NCI-H2227 (cell line): ENCODE measurements around the gene PCDHGA5.
"Not testable (repeated sequence)": the region's sequence is repeated elsewhere in the genome, so short reads cannot be mapped to it uniquely, and the experiment has no call there.

Experiments
- DNase-seq: peaks from one replicate; lab custom pipeline; 2025; ENCODE audit not compliant: unreplicated experiment; lab: John Stamatoyannopoulos, UW

The PCDHGA5 gene

DNA sequence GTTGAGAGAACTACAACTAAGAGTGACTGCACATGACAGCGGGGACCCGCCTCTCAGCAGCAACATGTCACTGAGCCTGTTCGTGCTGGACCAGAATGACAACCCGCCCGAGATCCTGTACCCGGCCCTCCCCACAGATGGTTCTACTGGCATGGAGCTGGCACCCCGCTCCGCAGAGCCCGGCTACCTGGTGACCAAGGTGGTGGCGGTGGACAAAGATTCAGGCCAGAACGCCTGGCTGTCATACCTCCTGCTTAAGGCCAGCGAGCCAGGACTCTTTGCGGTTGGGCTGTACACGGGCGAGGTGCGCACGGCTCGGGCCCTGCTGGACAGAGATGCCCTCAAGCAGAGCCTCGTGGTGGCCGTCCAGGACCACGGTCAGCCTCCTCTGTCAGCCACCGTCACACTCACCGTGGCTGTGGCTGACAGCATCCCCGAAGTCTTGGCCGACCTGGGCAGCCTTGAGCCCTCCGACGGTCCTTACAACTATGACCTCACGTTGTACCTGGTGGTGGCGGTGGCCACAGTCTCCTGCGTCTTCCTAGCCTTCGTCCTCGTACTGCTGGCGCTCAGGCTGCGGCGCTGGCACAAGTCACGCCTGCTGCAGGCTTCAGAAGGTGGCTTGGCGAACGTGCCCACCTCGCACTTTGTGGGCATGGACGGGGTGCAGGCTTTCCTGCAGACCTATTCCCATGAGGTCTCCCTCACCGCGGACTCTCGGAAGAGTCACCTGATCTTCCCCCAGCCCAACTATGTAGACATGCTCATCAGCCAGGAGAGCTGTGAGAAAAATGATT is 20.7 kb downstream of the PCDHGA5 start:
- no peak for DNase-seq

DNA sequence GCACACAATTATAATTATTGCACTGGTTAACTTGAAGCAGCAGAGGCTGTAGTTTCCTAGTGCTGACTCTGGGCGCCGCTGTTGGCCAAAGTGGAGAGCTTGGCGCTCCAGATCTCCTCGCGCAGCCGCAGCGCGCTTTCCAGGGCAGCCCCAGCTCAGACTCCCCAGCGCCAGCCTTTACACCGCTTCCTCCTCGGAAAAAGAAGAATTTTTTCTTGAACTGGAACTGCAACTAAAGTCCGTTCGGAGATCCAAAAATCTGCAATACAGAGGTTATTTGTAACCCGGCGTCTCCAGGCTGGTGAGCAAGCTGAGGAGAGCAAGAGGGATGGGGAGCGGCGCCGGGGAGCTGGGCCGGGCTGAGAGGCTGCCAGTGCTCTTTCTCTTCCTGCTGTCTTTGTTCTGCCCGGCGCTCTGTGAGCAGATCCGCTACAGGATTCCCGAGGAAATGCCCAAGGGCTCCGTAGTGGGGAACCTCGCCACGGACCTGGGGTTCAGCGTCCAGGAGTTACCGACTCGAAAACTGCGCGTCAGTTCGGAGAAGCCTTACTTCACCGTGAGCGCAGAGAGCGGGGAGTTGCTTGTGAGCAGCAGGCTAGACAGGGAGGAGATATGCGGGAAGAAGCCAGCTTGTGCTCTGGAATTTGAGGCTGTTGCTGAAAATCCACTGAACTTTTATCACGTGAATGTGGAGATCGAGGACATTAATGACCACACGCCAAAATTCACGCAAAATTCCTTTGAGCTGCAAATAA is 23.8 kb downstream of the PCDHGA5 start, which contains the start of gene PCDHGB4:
PCDHGB4 (plus strand) TSS at position 142 of the 755 bp plus-strand sequence; CDS start at position 329, 187 bp downstream.
- DNase-seq: not testable (repeated sequence)

DNA sequence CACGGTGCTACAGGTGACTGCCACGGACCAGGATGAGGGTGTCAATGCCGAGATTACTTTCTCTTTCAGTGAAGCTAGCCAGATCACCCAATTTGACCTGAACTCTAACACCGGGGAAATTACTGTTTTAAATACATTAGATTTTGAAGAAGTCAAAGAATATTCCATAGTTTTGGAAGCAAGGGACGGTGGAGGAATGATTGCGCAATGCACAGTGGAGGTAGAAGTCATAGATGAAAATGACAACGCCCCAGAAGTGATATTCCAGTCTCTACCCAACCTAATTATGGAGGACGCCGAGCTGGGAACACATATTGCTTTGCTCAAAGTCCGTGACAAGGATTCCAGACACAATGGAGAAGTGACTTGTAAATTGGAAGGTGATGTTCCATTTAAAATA is 24.7 kb downstream of the PCDHGA5 start:
- no peak for DNase-seq

DNA sequence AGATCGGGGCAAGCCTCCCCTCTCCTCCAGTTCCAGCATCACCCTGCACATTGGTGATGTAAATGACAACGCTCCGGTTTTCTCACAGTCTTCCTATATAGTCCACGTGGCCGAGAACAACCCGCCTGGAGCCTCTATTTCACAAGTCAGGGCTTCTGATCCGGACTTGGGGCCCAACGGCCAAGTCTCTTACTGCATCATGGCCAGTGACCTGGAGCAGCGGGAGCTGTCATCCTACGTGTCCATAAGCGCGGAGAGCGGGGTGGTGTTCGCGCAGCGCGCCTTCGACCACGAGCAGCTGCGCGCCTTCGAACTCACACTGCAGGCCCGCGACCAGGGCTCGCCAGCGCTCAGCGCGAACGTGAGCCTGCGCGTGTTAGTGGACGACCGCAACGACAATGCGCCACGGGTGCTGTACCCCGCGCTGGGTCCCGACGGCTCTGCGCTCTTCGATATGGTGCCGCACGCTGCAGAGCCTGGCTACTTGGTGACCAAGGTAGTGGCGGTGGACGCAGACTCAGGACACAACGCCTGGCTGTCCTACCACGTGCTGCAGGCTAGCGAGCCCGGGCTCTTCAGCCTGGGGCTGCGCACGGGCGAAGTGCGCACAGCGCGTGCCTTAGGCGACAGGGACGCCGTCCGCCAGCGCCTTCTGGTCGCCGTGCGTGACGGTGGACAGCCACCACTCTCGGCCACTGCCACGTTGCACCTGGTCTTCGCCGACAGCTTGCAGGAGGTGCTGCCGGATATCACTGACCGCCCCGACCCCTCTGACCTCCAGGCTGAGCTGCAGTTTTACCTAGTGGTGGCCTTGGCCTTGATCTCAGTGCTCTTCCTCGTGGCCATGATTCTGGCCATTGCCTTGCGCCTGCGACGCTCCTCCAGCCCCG is 25.4 kb downstream of the PCDHGA5 start:
- no peak for DNase-seq

DNA sequence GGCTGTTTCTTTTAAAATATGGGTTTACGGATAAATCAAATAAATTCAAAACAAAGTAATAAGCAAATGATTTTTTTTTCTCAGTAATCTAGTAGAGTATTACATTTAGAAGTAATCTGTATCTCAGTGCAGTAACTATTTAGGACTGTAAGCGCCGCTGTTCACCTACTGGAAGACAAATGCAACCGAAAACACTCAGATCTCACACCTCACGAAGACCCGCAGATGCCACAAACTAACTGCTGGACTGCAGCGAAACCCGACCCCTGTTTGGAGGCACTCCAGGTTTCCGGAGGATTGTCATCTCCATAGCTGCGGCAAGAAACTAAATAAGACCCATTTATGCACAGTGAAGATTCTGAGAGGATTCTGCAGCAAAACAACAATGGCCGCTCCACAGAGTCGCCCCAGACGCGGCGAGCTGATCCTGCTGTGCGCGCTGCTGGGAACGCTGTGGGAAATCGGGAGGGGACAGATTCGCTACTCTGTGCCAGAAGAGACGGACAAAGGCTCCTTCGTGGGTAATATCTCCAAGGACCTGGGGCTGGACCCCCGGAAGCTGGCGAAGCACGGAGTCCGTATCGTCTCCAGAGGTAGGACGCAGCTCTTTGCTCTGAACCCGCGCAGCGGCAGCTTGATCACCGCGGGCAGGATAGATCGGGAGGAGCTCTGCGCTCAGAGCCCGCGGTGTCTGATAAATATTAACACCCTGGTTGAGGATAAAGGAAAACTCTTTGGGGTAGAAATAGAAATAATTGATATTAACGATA is 28.7 kb downstream of the PCDHGA5 start, which contains the start of gene PCDHGA8:
PCDHGA8 (plus strand) TSS at position 205 of the 770 bp plus-strand sequence; CDS start at position 386, 181 bp downstream.
- DNase-seq: no peak

DNA sequence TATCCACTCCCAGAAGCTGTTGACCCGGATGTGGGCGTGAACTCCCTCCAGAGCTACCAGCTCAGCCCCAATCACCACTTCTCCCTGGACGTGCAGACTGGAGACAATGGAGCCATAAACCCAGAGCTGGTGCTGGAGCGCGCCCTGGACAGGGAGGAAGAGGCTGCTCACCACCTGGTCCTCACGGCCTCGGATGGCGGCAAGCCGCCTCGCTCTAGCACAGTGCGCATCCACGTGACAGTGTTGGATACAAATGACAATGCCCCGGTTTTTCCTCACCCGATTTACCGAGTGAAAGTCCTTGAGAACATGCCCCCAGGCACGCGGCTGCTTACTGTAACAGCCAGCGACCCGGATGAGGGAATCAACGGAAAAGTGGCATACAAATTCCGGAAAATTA is 29.3 kb downstream of the PCDHGA5 start:
- no peak for DNase-seq

DNA sequence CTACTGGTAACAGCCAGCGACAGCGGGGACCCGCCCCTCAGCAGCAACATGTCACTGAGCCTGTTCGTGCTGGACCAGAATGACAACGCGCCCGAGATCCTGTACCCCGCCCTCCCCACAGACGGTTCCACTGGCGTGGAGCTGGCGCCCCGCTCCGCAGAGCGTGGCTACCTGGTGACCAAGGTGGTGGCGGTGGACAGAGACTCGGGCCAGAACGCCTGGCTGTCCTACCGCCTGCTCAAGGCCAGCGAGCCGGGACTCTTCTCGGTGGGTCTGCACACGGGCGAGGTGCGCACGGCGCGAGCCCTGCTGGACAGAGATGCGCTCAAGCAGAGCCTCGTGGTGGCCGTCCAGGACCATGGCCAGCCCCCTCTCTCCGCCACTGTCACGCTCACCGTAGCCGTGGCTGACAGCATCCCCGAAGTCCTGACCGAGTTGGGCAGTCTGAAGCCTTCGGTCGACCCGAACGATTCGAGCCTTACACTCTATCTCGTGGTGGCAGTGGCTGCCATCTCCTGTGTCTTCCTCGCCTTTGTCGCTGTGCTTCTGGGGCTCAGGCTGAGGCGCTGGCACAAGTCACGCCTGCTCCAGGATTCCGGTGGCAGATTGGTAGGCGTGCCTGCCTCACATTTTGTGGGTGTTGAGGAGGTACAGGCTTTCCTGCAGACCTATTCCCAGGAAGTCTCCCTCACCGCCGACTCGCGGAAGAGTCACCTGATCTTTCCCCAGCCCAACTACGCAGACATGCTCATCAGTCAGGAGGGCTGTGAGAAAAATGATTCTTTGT is 30.6 kb downstream of the PCDHGA5 start:
- DNase-seq: not testable (repeated sequence)

DNA sequence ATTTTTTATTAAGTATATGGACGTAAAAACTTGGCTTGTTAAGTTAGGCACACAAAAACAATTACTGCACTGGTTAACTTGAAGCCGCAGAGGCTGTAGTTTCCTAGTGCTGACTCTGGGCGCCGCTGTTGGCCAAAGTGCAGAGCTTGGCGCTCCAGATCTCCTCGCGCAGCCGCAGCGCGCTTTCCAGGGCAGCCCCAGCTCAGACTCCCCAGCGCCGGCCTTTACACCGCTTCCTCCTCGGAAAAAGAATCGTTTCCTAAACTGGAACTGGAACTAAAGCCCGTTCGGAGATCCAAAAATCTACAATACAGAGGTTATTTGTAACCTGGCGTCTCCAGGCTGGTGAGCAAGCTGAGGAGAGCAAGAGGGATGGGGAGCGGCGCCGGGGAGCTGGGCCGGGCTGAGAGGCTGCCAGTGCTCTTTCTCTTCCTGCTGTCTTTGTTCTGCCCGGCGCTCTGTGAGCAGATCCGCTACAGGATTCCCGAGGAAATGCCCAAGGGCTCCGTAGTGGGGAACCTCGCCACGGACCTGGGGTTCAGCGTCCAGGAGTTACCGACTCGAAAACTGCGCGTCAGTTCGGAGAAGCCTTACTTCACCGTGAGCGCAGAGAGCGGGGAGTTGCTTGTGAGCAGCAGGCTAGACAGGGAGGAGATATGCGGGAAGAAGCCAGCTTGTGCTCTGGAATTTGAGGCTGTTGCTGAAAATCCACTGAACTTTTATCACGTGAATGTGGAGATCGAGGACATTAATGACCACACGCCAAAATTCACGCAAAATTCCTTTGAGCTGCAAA is 34.0 kb downstream of the PCDHGA5 start, which contains the start of gene PCDHGB5:
PCDHGB5 (plus strand) TSS at position 192 of the 796 bp plus-strand sequence; CDS start at position 373, 181 bp downstream.
- peak; percentile 1 for DNase-seq

DNA sequence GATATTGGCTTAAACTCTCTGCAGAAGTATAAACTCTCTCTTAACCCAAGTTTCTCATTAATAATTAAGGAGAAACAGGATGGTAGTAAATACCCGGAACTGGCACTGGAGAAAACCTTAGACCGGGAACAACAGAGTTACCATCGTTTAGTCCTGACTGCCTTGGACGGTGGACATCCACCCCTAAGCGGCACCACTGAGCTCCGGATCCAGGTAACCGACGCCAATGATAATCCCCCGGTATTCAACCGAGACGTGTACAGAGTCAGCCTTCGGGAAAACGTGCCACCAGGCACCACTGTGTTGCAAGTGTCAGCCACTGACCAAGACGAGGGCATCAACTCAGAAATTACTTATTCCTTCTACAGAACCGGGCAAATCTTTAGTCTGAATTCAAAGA is 34.6 kb downstream of the PCDHGA5 start:
- DNase-seq: no peak

DNA sequence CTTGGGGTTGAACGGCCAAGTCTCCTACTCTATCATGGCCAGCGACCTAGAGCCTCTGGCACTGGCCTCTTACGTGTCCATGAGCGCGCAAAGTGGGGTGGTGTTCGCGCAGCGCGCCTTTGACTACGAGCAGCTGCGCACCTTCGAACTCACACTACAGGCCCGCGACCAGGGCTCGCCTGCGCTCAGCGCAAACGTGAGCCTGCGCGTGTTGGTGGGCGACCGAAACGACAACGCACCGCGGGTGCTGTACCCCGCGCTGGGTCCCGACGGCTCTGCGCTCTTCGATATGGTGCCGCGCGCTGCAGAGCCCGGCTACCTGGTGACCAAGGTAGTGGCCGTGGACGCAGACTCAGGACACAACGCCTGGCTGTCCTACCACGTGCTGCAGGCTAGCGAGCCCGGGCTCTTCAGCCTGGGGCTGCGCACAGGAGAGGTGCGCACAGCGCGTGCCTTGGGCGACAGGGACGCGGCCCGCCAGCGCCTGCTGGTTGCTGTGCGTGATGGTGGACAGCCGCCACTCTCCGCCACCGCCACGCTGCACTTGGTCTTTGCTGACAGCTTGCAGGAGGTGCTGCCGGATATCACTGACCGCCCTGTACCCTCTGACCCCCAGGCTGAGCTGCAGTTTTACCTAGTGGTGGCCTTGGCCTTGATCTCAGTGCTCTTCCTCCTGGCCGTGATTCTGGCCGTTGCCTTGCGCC is 35.7 kb downstream of the PCDHGA5 start:
- no peak for DNase-seq

DNA sequence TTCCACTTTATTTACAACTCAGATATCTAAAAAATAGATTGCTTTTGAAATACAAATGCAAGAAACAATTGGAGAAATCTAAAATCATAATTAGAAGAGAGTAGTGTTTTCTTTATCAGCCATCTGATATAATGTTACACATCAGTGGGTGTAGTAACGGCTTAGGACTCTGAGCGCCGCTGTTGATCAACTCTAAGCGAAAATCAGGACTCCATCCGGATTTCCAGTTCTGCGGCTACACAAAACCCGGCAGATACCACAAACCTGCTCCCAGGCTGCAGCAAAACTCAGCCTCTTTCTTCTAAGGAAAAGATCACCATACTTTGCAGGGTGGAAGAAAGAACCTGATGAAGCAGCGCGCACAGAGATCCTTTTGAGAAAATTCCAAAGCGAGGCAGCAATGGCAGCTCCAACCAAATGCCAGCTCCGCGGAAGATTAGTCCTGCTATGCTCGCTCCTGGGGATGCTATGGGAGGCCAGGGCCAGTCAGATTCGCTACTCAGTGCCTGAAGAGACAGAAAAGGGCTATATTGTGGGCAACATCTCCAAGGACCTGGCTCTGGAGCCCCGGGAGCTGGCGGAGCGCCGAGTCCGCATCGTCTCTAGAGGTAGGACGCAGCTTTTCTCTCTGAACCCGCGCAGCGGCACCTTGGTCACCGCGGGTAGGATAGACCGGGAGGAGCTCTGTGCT is 38.7 kb downstream of the PCDHGA5 start, which contains the start of gene PCDHGA9:
PCDHGA9 (plus strand) TSS at position 226 of the 691 bp plus-strand sequence; CDS start at position 401, 175 bp downstream.
- DNase-seq: no peak

DNA sequence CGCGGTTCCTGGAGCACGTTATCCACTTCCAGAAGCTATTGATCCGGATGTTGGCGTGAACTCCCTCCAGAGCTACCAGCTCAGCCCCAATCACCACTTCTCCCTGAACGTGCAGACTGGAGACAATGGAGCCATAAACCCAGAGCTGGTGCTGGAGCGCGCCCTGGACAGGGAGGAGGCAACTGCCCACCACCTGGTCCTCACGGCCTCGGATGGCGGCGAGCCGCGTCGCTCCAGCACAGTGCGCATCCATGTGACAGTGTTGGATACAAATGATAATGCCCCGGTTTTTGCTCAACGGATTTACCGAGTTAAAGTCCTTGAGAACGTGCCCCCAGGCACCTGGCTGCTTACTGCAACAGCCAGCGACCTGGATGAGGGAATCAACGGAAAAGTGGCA is 39.4 kb downstream of the PCDHGA5 start:
- DNase-seq: no peak

DNA sequence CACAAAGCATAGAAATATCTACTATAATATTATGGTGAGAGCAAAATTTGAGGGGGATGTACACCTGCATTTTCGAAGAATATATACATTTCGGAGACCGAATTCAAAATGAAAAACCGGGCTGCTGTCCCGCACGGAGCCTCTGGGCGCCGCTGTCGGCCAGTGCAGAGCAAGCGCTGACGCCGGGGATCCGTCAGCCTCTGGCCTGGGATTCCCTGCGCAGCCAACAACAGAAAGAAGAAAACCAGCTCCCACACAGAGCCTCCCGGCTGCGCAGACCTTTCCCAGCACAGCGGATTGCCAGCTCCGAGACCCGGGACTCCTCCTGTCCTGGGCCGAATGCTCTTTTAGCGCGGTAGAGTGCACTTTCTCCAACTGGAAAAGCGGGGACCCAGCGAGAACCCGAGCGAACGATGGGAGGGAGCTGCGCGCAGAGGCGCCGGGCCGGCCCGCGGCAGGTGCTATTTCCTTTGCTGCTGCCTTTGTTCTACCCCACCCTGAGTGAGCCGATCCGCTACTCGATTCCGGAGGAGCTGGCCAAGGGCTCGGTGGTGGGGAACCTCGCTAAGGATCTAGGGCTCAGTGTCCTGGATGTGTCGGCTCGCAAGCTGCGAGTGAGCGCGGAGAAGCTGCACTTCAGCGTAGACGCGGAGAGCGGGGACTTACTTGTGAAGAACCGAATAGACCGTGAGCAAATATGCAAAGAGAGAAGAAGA is 44.0 kb downstream of the PCDHGA5 start, which contains the start of gene PCDHGB6:
PCDHGB6 (plus strand) TSS at position 232 of the 716 bp plus-strand sequence; CDS start at position 414, 182 bp downstream.
- DNase-seq: not testable (repeated sequence)

DNA sequence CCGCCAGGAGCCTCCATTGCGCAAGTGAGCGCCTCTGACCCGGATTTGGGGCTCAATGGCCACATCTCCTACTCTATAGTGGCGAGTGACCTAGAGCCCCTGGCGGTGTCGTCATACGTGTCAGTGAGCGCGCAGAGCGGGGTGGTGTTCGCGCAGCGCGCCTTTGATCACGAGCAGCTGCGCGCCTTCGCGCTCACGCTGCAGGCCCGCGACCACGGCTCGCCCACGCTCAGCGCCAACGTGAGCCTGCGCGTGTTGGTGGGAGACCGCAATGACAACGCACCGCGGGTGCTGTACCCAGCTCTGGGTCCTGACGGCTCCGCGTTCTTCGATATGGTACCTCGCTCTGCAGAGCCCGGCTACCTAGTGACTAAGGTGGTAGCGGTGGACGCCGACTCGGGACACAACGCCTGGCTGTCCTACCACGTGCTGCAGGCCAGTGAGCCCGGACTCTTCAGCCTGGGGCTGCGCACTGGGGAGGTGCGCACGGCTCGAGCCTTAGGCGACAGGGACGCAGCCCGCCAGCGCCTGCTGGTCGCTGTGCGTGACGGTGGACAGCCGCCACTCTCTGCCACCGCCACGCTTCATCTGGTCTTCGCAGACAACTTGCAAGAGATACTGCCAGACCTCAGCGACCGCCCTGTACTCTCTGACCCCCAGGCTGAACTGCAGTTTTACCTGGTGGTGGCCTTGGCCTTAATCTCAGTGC is 45.8 kb downstream of the PCDHGA5 start:
- DNase-seq: no peak

DNA sequence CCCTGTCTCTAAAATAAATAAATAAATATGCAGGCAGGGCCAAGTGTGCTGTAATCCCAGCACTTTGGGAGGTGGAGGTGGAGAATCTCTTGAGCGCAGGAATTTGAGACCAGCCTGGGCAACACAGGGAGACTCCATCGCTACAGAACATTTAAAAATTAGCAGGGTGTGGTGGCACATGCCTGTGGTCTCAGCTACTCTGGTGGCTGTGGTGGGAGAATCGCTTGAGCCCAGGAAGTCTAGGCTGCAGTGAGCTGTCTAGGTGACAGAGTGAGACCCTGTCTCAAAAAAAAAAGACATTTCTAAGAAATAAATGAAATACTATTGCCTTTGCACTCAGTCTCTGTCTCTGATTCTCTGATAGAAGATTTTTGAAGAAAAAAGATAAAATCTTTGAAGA is 47.6 kb downstream of the PCDHGA5 start:
- DNase-seq: no peak
